T-helper 22 cell (primary cell): ENCODE results near the gene CROCC.
"Not testable (repeated sequence)": the region's sequence is repeated elsewhere in the genome, so short reads cannot be mapped to it uniquely, and the experiment has no call there.

Experiments used
- DNase-seq: peaks from one replicate; pipeline ENCODE4 v3.0.0-alpha.2; 2020; ENCODE audit warnings: low read depth

The CROCC gene, protein sequence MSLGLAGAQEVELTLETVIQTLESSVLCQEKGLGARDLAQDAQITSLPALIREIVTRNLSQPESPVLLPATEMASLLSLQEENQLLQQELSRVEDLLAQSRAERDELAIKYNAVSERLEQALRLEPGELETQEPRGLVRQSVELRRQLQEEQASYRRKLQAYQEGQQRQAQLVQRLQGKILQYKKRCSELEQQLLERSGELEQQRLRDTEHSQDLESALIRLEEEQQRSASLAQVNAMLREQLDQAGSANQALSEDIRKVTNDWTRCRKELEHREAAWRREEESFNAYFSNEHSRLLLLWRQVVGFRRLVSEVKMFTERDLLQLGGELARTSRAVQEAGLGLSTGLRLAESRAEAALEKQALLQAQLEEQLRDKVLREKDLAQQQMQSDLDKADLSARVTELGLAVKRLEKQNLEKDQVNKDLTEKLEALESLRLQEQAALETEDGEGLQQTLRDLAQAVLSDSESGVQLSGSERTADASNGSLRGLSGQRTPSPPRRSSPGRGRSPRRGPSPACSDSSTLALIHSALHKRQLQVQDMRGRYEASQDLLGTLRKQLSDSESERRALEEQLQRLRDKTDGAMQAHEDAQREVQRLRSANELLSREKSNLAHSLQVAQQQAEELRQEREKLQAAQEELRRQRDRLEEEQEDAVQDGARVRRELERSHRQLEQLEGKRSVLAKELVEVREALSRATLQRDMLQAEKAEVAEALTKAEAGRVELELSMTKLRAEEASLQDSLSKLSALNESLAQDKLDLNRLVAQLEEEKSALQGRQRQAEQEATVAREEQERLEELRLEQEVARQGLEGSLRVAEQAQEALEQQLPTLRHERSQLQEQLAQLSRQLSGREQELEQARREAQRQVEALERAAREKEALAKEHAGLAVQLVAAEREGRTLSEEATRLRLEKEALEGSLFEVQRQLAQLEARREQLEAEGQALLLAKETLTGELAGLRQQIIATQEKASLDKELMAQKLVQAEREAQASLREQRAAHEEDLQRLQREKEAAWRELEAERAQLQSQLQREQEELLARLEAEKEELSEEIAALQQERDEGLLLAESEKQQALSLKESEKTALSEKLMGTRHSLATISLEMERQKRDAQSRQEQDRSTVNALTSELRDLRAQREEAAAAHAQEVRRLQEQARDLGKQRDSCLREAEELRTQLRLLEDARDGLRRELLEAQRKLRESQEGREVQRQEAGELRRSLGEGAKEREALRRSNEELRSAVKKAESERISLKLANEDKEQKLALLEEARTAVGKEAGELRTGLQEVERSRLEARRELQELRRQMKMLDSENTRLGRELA (N-terminal part only)

DNA sequence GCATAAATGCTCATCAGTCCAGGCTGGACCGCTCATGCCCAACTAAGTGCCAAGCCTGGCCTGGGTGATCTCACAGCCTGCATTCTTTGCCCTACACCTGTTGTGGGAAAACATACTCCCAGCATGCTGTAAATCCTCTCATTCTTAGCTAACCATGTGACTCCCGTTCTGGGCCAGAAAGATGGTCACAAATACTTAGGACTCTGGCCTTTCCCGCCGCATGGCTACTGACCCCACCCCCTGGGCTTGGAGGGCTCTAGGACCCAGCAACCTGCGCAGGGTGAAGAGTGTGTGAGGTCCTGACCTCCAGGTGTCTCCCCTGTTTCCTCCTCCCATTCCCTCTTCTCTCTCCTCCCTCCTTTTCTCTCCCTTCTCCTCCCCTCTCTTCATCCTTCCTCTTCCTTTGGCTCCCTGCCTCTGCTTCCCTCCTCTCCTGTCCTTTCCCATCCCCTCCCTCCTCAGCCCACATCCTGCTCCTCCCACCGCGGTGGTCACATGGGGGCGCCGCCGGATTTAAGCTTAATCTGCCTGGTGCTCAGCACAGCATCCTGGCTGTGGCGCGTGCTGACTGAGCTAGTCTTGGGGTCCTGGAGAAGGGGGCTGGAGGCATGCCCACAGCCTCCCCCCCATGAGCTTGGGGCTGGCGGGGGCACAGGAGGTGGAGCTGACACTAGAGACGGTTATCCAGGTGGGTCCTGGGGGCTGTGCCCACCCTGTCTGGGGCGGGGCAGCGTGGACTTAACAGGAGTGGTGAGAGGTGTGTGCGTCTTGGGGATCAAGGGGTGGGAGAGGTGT lies at the start of gene CROCC:
TSS of gene CROCC (plus strand) at position 541 of the 795 bp plus-strand sequence. CDS start at position 629, 88 bp downstream.
- no peak for DNase-seq

- not testable (repeated sequence) for DNase-seq
These were observed 49.3 kb upstream of the CROCC start for GRCh38 chr1:16872152-16873075.

- DNase-seq, result not testable (repeated sequence)
These were observed 48.5 kb upstream of the CROCC start for GRCh38 chr1:16873076-16873879.

- DNase-seq, result not testable (repeated sequence)
These were observed 46.6 kb upstream of the CROCC start for GRCh38 chr1:16874968-16875765.

DNA sequence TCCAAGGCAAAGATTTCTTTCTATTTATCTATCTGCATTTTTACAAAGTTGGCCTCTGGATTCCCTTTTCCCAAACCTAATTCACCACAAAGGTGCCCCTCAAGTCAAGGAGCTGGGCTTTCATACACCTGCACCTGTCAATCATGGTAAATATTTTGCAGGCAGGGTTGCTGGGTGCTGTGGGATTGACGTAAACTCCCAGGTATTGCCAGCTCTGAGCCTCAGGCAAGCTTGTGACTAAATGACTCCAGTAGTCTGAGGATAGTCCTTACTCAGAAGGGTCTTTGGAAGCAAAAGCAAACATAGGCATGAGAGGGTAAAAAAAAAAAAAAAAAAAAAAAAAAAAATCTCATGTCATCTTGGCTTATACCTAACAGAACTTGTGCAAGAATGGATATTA lies 40.0 kb upstream of the CROCC start:
- not testable (repeated sequence) for DNase-seq

GRCh38 chr1:16882986-16883385 lies 38.7 kb upstream of the CROCC start:
- no peak for DNase-seq

DNA sequence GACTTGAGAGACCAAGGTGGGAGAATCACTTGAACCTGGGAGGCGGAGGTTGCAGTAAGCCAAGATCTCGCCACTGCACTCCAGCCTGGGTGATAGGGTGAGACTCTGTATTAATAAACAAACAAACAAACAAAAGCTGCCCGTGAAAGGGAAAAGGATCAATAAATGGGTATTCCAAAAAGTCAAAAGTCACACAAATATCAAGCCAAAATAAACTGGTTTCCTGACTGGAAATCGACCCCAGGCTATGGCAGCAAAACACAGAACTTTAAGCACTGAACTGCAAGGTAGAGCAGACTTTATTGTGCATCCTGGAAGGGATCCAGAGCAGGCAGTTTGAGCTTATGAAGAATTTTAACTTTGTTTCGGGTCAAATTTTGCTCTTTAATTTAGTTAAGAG lies 37.2 kb upstream of the CROCC start:
- DNase-seq, result not testable (repeated sequence)

- no peak for DNase-seq
These were observed 34.7 kb upstream of the CROCC start for GRCh38 chr1:16886860-16887605.

DNA sequence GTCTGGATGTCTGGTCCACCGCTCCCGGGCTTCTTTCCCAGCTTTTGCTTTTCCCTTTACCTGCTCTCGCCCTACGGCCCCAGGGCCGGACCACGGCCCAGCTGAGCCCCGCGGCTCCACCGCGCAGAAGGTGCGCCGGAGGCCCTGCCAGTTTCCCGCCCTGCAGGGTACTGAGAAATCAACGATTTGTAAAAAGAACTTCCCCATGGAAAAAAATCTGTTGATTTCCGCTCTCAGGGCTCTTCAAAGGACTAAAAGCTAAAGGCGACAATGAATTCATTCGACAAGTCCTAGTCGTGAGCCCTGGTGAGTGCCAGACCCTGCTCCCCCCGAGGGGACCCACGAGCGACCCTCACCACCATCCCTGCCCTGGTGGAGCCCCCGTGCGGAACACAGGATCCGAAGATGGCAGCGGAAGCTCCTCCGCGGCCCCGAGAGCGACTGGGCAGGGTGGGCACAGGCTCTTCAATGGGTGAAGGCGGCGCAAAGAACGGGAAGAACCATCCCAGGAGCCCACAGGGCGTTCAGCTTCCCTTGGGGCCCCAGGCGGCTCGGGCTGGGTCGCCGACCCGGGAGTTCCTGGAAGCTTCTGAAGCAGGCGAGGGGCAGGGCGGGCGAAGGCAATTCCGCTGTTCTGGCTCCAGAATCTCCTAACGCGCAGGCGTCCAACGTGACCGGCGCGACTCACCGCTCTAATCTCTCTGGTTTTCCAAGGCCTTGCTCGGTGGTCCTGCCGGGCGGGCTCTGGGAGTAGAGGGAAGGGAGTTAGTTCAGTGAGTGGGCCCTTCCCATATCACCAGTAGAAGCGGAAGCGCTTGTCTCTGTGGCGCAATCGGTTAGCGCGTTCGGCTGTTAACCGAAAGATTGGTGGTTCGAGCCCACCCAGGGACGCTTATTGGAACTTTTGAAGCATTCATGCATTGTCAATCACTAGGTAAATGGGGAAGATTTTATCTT lies 32.6 kb upstream of the CROCC start:
- DNase-seq, result no peak

GRCh38 chr1:16890539-16891021 lies 31.2 kb upstream of the CROCC start:
- not testable (repeated sequence) for DNase-seq

GRCh38 chr1:16891057-16891456 lies 30.7 kb upstream of the CROCC start:
- not testable (repeated sequence) for DNase-seq

- DNase-seq, result not testable (repeated sequence)
These were observed 28.7 kb upstream of the CROCC start for GRCh38 chr1:16892978-16893525.

- not testable (repeated sequence) for DNase-seq
These were observed 27.9 kb upstream of the CROCC start for GRCh38 chr1:16893796-16894195.

DNA sequence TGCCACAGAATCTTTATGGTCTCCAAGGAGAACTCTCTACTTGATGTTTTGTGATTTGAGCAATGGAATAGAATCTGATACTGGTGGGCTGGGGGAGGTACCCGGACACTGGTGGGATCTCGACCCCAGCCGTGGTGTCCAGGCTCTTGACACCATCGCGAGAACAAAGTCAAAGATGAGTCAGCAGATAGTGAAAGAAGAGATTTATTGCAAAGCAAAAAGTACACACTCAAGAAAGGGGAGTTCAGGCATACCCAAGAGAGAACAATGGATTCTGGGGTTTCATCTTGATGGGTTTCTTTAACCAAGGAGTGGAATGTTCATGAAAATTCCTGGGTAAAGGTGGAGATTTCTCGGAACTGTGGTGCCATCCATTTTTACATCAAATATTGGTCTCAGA lies 27.4 kb upstream of the CROCC start:
- DNase-seq, result not testable (repeated sequence)

DNA sequence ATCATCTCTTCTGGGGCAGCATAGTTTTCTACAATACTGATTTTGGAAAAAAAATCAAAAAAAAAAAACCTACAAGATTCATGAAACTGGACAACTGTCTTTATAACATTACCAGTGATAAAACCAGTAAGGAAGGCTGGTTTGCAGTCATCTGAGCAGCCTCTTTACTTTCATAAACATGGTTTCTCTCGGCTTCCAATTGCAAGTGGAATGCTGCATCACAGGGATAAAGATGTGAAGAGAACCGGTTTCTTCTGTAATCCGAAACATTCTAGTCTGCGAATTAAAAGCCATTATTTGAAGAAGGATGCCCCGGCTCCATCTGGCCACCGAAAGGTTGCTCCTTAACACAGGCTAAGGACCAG lies 26.5 kb upstream of the CROCC start:
- DNase-seq, result not testable (repeated sequence)
